HG02678 (cell line): ENCODE data around the gene SCYL1.
"Not testable (repeated sequence)": the region's sequence is repeated elsewhere in the genome, so short reads cannot be mapped to it uniquely, and the experiment has no call there.

Source experiments
- ATAC-seq: cut with Tn5 transposase; IDR thresholded peaks from one replicate; pipeline ENCODE4 v1.9.1; 2021; ENCODE audit warnings: mild to moderate bottlenecking, moderate library complexity; ENCODE audit not compliant: unreplicated experiment

Gene SCYL1

DNA sequence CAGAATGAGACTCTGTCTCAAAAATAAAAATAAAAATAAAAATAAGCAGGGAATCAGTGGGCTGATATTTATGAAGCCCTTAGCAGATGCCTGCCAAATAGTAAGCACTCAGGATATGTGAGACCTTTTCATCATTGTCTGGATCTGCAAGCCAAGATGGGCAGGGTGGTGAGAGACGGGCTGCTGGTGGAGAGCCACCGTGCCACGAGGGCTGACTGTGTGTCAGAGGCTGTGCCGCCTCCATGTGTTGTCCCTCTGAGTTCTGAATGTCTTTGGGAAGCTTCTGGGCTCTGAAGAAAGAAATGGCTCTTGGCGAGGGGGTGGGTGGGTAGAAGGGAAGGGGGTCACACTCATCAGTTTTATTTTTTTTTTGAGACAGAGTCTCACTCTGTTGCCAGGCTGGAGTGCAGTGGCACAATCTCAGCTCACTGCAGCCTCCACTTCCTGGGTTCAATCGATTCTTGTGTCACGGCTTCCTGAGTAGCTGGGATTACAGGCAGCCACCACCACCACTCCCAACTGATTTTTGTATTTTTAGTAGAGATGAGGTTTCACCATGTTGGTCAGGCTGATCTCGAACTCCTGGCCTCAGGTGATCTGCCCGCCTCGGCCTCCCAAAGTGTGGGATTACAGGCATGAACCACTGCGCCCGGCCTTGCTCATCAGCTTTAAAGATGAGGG is 40.1 kb downstream of the SCYL1 start:
- ATAC-seq: not testable (repeated sequence)

DNA sequence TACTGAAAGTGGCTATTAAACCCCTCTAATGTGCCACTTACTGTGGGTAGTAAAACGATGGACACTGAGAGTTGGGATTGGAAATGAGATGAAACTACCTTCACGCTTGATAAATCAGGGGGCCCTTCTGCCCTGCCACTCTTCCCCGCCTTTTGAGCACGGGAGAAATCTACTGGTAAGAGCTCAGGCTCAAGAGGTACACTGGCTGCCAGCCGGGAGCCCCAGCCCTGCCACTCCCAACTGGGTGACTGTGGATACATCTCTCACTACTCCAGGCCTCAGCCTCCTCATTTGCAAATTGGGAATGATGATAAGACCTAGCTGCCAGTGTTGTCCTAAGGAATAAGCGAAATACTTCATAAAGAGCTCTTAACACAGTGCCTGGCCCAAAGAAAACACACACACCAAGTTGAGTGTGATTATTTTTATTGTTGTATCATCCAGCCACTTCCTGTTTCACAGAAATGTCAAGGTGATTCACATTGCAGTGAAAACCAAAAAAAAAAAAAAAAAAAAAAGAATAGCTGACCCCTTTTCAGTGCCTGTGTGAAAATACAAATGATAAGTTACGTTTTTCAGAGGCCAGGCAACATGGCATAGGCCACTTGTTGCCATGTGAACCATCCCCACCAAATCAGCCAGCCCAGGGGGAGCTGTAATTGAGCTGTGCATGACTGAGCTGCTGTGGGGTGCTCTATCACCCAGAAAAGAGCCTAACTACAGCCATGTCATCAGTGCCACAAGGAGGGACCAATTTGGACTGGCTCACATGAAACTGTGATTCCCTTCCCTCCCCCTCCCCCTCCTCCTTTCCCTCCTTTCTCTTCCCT is 41.0 kb downstream of the SCYL1 start:
- ATAC-seq: no peak

DNA sequence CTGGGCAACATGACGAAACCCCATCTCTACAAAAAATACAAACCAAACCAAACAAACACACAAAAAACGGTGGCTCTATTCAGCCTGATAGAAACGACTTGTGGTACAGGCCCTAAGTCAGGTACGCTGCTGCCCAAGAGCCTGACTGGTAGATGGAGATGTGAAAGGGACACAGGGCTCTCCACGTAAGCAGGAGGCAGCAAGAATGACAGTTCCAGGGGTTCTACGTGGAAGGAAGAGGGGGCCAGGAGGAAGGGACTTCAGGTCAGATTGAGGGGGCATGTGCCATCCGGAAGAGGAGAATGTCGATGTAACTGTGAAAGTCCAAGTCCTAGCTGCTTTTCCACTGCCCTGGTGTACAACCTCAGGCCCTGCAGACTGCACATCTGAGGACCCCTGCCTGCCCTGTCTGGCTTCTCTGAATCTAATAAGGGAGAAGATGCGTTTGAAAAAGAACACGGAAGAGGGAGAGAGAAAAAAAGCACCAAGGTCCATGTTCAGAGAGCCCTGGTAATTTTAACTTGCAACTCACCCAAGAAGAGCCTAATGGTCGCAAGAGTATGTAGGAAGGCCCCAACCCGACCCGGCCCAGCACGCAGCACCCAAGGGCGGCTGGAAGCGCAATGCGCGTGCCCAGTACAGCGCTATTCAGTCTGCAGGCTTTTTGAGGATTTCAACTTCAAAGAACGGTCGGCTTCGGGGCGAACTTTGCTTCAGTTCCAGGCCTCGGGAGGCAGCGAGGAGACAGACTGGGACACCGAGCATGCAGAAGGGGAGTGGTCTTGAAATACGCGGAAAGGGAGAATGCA is 44.5 kb downstream of the SCYL1 start:
- ATAC-seq: no peak

DNA sequence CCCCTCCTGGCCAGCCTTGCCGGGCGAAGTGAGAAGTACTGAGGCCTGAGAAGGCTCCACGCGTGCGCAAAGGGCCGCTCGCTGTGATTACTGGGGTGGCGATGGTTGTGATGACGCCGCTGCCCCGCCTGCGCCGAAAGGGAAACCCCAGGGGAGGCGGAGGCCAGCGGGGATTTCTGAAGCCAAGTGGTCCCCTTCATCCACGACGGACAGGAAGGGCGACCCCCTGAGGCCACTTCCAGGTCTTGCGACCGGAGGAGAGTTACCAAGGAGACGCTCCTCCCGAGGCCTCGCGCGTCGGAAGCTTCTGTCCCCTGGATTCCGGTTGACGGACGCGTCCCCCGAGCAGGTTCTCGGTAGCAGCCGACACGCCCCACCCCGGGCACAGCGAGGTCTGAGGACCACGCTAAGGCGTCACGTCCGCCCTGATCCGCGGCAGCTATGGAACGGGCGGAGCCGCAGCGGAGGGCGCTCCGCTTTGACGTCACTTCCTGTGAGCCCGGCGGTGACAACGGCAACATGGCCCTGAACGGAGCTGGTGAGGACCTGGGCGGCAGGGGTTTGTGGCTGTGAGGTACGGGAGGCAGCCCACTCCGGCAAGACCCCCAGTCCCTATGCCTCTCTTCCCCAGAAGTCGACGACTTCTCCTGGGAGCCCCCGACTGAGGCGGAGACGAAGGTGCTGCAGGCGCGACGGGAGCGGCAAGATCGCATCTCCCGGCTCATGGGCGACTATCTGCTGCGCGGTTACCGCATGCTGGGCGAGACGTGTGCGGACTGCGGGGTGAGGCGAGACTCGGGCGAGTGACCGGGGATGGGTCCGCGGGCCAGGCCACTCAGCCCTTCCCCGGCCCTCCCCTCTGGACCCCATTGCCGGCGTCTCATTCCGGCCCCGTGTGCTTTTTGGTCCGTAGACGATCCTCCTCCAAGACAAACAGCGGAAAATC is 45.4 kb downstream of the SCYL1 start, which contains the start of gene ZNRD2:
TSS of gene ZNRD2 (plus strand) at position 505 of the 946 bp plus-strand sequence. CDS start at position 520, 15 bp downstream.
- ATAC-seq: peak; percentile 64

DNA sequence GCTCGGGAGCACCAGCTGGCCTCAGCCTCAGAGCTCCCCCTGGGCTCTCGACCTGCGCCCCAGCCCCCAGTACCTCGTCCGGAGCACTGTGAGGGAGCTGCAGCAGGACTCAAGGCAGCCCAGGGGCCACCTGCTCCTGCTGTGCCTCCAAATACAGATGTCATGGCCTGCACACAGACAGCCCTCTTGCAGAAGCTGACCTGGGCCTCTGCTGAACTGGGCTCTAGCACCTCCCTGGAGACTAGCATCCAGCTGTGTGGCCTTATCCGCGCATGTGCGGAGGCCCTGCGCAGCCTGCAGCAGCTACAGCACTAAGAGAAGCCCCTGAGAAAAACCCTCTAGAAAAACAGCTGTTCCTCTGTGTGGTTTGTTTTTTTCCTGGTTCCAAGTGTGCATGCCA is 46.5 kb downstream of the SCYL1 start:
- ATAC-seq: no peak

DNA sequence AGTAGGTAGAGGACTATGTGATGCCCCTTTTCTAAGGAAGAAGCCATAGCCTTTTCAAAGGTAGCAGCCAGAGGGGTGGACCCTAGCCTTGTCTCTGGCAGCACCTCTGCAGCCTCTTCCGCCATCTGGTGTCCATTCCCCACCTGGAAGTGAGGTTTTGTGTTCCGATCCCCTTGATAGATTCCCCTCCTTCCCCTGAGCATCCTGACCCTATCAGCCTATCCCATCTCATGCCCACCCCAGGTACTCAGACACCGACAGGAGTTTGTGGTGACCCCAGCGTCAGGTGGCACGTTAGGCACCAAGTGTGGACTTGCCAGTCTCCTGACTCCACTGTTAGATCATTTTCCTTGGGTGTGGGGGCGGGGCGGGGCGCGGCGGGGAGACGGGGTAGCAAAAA is 47.1 kb downstream of the SCYL1 start:
- ATAC-seq: no peak

DNA sequence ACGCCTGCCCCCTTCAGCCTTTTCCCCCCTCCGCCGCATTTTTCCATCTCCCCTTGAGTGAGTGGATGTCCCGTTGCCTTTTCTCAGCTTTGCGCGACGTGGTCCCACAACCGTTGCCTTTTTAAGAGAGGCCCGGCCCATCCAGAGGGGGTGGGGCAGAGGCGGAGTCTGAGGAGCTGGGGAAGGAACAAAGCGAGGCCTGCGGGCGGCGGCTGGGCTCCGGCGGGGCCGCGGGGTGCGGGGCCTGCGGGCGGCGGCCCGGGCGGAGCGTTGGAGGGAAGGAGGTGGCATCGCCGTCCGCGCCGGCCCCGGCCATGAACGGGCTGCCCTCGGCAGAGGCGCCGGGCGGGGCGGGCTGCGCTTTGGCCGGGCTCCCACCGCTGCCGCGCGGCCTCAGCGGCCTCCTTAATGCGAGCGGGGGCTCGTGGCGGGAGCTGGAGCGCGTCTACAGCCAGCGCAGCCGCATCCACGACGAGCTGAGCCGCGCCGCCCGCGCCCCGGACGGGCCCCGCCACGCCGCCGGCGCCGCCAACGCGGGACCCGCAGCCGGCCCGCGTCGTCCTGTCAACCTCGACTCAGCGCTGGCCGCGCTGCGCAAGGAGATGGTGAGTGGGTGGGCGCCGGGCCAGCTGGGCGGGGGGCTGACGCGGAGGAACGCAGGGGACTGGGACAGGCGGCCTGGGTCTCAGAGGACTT is 47.6 kb downstream of the SCYL1 start, which contains the start of gene FAM89B:
TSS of gene FAM89B (plus strand) at position 183 of the 696 bp plus-strand sequence. CDS start at position 315, 132 bp downstream.
- ATAC-seq: no peak

DNA sequence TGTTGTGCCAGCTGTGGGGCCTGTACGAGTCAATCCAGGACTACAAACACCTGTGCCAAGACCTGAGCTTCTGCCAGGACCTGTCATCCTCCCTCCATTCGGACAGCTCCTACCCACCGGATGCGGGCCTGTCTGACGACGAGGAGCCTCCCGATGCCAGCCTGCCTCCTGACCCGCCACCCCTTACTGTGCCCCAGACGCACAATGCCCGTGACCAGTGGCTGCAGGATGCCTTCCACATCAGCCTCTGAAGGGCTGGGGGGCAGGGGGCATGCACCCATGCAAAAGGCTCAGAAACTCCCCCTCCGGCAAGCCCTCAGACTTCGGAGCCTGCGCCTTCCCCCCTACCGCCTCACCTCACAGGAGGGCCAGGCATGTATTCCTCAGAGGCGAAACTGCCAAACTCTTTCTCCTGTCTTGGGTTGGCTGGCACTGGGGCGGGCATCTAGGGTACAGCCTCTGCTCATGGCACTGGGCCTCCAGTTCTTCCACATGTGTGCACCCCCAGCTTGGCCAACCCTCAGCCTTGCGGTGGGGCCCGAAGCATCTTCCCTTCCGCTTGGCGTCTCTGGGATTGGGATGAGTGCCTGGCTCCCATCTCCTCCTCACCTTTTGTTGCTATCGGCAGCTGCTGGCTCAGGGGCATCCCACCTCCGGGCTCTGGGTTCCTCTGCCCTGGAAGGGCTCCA is 48.7 kb downstream of the SCYL1 start:
- no peak for ATAC-seq

DNA sequence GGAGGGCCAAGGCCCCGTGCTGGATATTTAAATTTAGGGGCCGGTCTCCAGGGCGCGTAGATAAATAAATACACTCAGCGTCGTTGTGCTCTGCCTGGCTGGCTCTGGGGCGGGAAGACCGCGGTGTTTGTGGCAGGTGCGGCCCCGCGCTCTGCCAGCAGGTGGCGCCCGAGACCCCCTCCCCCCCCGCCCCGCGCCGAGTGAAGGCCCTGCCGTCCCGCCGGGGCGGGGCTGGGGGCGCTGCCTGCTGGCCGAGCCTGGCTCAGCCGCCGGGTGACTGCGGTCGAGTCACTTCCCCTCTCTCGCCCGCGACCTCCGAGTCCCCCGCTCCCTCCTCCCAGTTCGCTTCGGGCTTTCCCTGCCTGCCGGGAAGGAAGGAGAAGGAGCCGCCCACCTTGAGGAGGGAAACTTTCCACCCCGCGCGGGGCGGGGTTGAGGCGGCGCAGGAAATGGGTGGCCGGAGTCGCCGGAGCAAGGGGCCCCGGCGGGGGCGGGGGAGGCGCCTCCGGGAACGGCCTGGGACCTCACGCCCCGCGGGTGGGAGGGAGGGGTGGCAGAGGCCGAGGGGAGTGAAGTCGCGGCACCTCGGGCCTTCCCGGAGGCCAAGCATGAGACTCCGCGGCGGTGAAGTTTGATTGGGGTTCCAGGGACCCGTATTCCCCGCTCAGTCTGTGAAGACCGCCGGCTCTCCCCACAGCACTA is 49.4 kb downstream of the SCYL1 start:
- ATAC-seq: peak; percentile 39

DNA sequence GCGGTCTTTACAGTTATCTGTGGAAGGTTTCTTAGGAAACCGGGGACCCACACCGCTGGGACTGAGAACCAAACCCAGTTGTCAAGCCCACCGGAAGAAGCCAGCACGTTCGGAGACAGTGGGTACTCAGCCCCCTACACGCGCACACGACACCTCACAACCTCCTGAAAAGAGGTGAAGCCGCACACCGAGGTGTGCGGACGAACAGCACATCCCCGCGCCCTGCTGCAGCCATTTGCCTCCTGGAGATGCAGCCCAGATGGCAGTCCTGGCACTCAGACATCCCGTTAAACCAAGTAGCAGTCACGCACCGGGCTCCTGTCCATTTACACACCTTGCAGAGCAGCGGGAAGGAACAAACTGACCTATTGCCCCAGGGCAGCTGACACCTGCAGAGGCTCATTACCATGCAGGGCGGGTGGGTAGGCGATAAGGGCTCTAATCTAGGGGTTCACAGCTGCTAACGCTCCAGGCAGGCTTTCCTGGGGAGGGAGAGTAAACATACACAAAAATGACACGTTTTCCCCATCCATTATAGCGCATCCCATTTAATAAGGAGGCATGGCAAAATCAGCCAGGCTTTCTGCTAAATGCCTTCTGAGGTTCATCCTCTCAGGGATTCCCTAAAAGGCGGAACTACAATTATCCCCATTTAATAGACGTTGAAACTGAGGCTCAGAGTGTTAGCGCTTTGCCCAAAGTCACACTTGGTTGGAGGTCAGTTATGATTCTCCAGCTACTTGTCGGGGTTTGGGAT is 50.1 kb downstream of the SCYL1 start:
- no peak for ATAC-seq

DNA sequence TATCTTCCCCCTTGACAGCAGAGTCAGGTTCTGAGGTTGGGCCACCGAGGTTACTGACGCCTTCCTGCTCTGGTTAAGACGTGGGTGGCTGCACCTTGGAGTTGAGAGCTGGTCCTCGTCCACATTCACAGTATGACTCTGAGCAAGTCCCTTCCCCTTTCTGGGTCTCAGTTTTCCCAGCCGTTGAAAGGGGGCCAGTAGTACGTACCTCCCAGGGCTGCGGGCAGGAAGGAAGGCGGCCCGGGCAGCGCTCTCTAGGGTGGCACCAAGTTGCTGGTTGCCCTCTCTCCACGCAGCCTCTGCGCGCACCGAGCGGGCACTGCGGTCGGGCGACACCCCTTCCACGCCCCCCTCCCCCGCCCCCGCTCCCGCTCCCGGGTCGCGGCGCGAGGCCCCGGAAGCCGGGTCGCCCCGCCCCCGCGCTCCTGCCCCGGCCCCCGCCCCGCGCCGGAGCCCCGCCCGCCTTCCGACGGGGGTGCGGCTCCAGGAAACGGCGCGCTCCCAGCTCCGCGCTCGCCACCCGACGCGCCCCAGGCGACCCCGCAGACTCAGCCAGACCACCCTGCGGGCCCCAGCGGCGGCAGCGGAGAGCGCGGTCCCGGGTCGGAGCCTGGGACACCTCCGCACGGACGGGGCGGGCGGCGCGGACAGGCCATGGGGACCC is 50.8 kb downstream of the SCYL1 start, which contains the start of gene EHBP1L1:
TSS of gene EHBP1L1 (plus strand) at position 486 of the 664 bp plus-strand sequence. CDS start 250 bp downstream, outside the sequence.
- no peak for ATAC-seq

DNA sequence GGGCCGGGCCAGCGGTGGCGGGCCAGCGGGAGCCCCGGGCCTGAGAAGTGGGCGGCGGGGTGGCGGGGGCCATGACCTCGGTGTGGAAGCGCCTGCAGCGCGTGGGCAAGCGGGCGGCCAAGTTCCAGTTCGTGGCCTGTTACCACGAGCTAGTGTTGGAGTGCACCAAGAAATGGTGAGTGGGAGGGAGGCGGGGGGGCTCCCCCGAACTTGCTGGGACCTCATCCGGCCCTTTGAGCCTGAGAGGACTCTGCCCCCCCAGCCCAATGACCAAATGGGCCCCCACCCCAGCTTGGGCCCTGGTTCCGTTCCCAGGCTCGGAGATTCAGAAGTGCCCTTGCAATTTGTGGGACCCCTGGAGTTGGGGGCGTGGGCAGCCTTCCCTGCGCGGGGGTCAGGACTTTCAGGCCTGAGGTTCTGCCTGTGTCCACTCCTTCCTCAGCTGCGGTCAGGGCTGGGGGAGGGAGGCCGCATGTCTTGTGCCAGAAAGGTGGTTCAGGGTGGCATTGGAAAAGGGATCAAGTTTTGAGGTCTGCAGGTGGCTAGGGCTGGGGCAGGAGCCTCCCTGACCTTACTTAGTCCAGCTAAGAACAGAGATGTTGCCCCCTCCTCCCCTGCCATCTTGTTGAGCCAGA is 51.5 kb downstream of the SCYL1 start:
- no peak for ATAC-seq

DNA sequence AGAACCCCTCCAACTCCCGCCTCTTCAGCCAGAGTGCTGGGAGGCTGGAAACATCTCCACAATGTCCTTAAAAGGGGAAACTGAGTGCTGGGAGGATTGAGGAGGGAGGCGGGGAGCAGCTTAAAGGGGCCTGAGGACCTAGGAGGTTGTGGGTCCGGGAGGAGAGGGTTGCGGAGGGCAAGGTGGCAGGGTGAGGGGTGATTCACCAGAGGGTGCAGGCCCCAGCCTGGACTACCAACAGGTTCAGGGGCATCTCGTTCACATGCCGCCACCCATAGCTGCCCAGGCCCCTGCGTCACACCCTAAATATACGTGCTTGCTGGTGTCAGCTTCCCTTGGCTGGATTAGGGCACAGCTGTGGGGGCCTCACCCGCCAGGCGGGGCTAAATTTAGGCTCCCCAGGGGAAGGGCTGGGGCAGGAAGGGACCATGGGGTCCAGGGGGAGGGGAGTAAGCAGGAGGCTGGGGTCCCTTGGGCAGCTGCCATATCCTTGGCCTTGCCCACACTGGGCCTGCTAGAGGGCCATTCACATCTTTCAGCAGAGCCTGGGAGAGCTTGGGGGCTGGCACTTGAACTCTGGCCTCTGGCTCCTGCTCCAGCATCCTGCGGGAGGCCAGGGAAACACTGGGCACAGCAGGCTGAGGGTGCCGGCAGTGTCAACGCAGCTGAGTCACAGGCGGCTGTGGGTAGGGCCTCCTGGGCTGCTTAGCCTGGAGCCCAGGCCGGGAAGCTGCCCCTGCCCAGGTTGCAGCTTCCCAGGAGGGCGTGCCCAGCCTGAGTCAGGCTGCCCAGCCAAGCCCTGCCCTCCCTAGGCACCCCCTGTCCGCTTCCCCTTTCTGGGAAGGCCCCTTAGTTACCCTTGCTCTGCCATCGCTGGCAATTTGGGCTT is 52.2 kb downstream of the SCYL1 start:
- ATAC-seq: no peak

DNA sequence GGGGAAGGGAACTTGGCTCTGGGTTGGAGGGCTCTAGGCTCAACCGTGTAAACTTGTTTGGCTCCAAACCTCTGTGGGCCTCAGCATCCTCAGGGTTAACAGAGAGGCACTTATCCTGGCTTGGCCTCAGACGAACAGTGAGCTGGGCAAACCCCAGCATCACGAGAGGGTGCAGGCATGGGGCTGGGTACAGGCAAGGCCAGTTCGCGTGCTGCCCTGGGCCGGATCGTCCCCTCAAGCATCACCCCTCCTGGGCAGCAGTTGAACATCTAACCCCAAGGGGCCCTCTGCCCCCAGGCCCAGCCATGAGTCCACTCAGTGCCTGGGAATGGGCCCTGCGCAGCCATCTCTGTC is 52.9 kb downstream of the SCYL1 start:
- no peak for ATAC-seq

DNA sequence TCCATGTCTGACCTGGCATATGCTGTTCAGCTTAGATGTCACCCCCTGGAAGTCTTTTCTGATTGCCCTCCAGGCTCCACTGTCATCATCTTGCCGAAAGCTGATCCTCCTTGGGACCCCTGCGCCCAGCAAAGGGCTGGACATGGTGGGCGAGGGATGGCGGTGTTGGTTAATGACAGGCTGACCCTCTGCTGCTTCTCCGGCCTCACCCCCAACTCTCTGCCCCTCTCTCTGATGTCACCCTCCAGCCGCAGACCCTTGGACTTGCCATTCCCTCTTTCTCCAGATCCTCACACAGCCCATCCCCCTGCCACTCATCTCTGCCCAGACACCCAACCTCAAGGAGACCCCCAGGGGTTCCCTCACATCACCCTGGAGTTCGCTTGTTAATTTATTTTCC is 53.3 kb downstream of the SCYL1 start:
- ATAC-seq: no peak

DNA sequence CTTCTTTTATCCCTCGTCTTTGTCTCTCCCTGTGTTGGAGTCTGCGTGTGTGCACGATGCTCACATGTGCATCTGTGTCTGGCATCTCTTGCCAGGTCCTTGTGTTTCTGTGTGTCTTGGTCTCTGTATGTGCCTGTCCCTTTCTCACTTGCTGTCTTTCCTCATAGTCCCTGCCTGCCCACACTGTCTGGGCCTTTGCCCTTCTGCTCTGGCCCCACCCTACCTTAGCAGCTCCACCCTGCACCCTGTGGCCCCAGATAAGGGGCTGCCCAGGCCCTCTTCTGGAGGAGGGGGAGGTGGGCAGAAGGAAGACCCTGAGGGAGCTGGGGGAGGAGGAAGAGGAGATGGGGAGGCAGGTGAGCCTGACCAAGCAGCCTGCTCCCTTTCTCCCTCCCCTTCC is 53.8 kb downstream of the SCYL1 start:
- ATAC-seq: no peak
